ENCODE measurements around the gene APOBEC4. TPM values are rescaled to one million over a fixed set of nuclear protein-coding genes. Genes with fewer than 3 reads are reported as not detected.
"Not testable (repeated sequence)": the region's sequence is repeated elsewhere in the genome, so short reads cannot be mapped to it uniquely, and the experiment has no call there.

Gene APOBEC4
- total RNA-seq, 5 donors from 2014 or later (not counting 1 experiment from before 2014, with no cell fraction given), result not detected

GRCh38 chr1:183628537-183628936 lies 24.6 kb downstream of the APOBEC4 start:
- peaks cover 50 to 65% (median 56%) of the 10 kb centered on the region in 3 donors for H3K4me1 Mint-ChIP-seq
- peak overlapping the region; percentile 25 to 78 for H3K27ac Mint-ChIP-seq
- H3K27me3 Mint-ChIP-seq, result no peaks in the 10 kb centered on the region
- Histone ChIP-seq H3K4me1 (ENCODE audit: control insufficient read depth in 1 of 2, extremely low read depth in 1 of 2, insufficient read depth in 2 of 2, low read length in 2 of 2) (peaks cover 7 to 43% of the 10 kb centered on the region in 2 experiments), H3K36me3 (ENCODE audit: control insufficient read depth in 2 of 2, extremely low read depth in 1 of 2, insufficient read depth in 1 of 2, low read length in 1 of 2) (peaks cover 0 to 63% of the 10 kb centered on the region in 2 donors), H3K4me3 (ENCODE audit: control insufficient read depth in 1 of 2, extremely low read depth in 1 of 2, low read length in 1 of 2) (no peak overlapping the region), H3K9me3 (no peaks in the 10 kb centered on the region), H3K27ac (ENCODE audit: low read length) (no peak overlapping the region), H3K27me3 (replicated peaks in 1 of 2; ENCODE audit: control insufficient read depth in 2 of 2, extremely low read depth in 1 of 2, insufficient read depth in 2 of 2, low read length in 1 of 2) (no peaks in the 10 kb centered on the region)
- no peaks in the 10 kb centered on the region for H3K9me3 Mint-ChIP-seq
- H3K36me3 Mint-ChIP-seq, result peaks cover 34% of the 10 kb centered on the region
- ATAC-seq (replicated peaks in 1 of 4), result no peak
- H3K4me3 Mint-ChIP-seq, result peak overlapping the region in 1 of 3 donors; percentile 14
- CTCF ChIA-PET, result interaction anchor here (0.5 to 1.3 kb wide), 4 partner anchors 27 to 840 kb away, joined by 3 to 5 read pairs (median 4); no protein-coding TSS in a partner anchor
- POLR2A ChIA-PET, result interaction anchor here in 1 of 2 donors (0.6 kb wide), 1 partner anchor 1040 kb away, joined by 3 read pairs; no protein-coding TSS in a partner anchor
- DNase-seq, result no peak

DNA sequence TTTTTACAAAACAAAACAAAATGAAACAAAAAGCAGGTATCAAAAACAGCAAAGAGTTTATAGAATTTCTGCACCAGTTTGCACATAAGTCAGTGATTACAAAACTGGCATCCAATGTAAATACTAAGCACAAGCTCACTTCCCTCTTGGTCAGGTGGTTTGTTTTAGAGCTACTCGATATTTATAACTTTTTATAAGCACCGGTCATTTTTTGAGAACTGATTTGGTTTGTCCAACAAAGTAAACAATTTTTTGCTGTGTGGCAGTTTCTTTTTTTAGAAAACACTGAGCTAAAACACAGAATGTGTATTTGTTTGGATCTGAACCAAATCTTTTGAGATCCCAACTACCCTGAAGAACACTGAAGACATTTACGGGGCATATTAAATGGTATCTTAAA lies 26.9 kb downstream of the APOBEC4 start:
- H3K4me3 ChIP-seq (ENCODE audit: control insufficient read depth in 1 of 2, extremely low read depth in 1 of 2, low read length in 1 of 2); H3K4me3 Mint-ChIP-seq; H3K9me3 Mint-ChIP-seq; H3K27me3 Mint-ChIP-seq; H3K9me3 ChIP-seq; ATAC-seq (replicated peaks in 1 of 4); DNase-seq; H3K27me3 ChIP-seq (replicated peaks in 1 of 2; ENCODE audit: control insufficient read depth in 2 of 2, extremely low read depth in 1 of 2, insufficient read depth in 2 of 2, low read length in 1 of 2); POLR2A ChIA-PET; H3K27ac ChIP-seq (ENCODE audit: low read length): not testable (repeated sequence)
- Mint-ChIP-seq H3K36me3 (peaks cover 39% of the 10 kb centered on the region), H3K27ac (peak overlapping the region; percentile 59 to 66), H3K4me1 (peaks cover 31 to 49% (median 37%) of the 10 kb centered on the region in 3 donors)
- WGBS (ENCODE audit: insufficient coverage), result no CpG with 5 or more reads among the region's 3 CpGs
- CTCF ChIA-PET, result interaction anchor here (0.6 to 1.2 kb wide), 4 partner anchors 10 to 1030 kb away, joined by 3 to 5 read pairs (median 3); no protein-coding TSS in a partner anchor
- H3K36me3 ChIP-seq (ENCODE audit: control insufficient read depth in 2 of 2, extremely low read depth in 1 of 2, insufficient read depth in 1 of 2, low read length in 1 of 2), result peaks cover 0 to 67% of the 10 kb centered on the region in 2 donors
- H3K4me1 ChIP-seq (ENCODE audit: control insufficient read depth in 1 of 2, extremely low read depth in 1 of 2, insufficient read depth in 2 of 2, low read length in 2 of 2), result peaks cover 5 to 23% of the 10 kb centered on the region in 2 experiments

- no peak overlapping the region for H3K27ac ChIP-seq (ENCODE audit: low read length)
- H3K4me3 Mint-ChIP-seq, result no peak overlapping the region
- POLR2A ChIA-PET, result no interaction called here
- CTCF ChIA-PET, result interaction anchor here in 1 of 2 donors (0.6 kb wide), 1 partner anchor 32 kb away, joined by 3 read pairs; no protein-coding TSS in a partner anchor
- peaks cover 0 to 41% of the 10 kb centered on the region in 2 donors for H3K36me3 ChIP-seq (ENCODE audit: control insufficient read depth in 2 of 2, extremely low read depth in 1 of 2, insufficient read depth in 1 of 2, low read length in 1 of 2)
- no peaks in the 10 kb centered on the region for H3K27me3 ChIP-seq (replicated peaks in 1 of 2; ENCODE audit: control insufficient read depth in 2 of 2, extremely low read depth in 1 of 2, insufficient read depth in 2 of 2, low read length in 1 of 2)
- H3K4me1 ChIP-seq (ENCODE audit: control insufficient read depth in 1 of 2, extremely low read depth in 1 of 2, insufficient read depth in 2 of 2, low read length in 2 of 2), result peaks cover 3 to 4% of the 10 kb centered on the region in 2 experiments
- no peak overlapping the region for H3K4me3 ChIP-seq (ENCODE audit: control insufficient read depth in 1 of 2, extremely low read depth in 1 of 2, low read length in 1 of 2)
- ATAC-seq (replicated peaks in 1 of 4) (peak; percentile 88 to 98 (median 93)), DNase-seq (peak in 32 of 35 experiments; percentile 8 to 73 (median 34))
- H3K9me3 ChIP-seq, result no peaks in the 10 kb centered on the region
- peaks cover 7 to 27% (median 7%) of the 10 kb centered on the region in 3 donors for H3K4me1 Mint-ChIP-seq
- no peaks in the 10 kb centered on the region for H3K27me3 Mint-ChIP-seq
- H3K9me3 Mint-ChIP-seq, result no peaks in the 10 kb centered on the region
- 84% methylated on average over 8 of the region's 10 CpGs for WGBS (ENCODE audit: insufficient coverage)
- peak overlapping the region; percentile 47 to 68 for H3K27ac Mint-ChIP-seq
- peaks cover 13% of the 10 kb centered on the region for H3K36me3 Mint-ChIP-seq
Observed at GRCh38 chr1:183622884-183623785, 30.0 kb downstream of the APOBEC4 start.

- no peak for DNase-seq
- ATAC-seq (replicated peaks in 1 of 4), result no peak
- POLR2A ChIA-PET, result no interaction called here
- Histone ChIP-seq H3K36me3 (ENCODE audit: control insufficient read depth in 2 of 2, extremely low read depth in 1 of 2, insufficient read depth in 1 of 2, low read length in 1 of 2) (peaks cover 0 to 33% of the 10 kb centered on the region in 2 donors), H3K9me3 (no peaks in the 10 kb centered on the region), H3K4me1 (ENCODE audit: control insufficient read depth in 1 of 2, extremely low read depth in 1 of 2, insufficient read depth in 2 of 2, low read length in 2 of 2) (peaks cover 0 to under 1% of the 10 kb centered on the region in 2 experiments), H3K4me3 (ENCODE audit: control insufficient read depth in 1 of 2, extremely low read depth in 1 of 2, low read length in 1 of 2) (no peak overlapping the region), H3K27ac (ENCODE audit: low read length) (no peak overlapping the region), H3K27me3 (replicated peaks in 1 of 2; ENCODE audit: control insufficient read depth in 2 of 2, extremely low read depth in 1 of 2, insufficient read depth in 2 of 2, low read length in 1 of 2) (no peaks in the 10 kb centered on the region)
- CTCF ChIA-PET, result no interaction called here
- peaks cover 2 to 19% (median 6%) of the 10 kb centered on the region in 3 donors for H3K4me1 Mint-ChIP-seq
- H3K36me3 Mint-ChIP-seq, result peaks cover 12% of the 10 kb centered on the region
- no CpG with 5 or more reads among the region's 1 CpG for WGBS (ENCODE audit: insufficient coverage)
- H3K4me3 Mint-ChIP-seq, result no peak overlapping the region
- H3K9me3 Mint-ChIP-seq, result no peaks in the 10 kb centered on the region
- H3K27me3 Mint-ChIP-seq, result no peaks in the 10 kb centered on the region
- peak overlapping the region; percentile 32 to 68 for H3K27ac Mint-ChIP-seq
Observed at GRCh38 chr1:183622013-183622412, 31.1 kb downstream of the APOBEC4 start.

GRCh38 chr1:183620311-183620710 lies 32.8 kb downstream of the APOBEC4 start:
- peaks cover 0 to 12% (median 6%) of the 10 kb centered on the region in 3 donors for H3K4me1 Mint-ChIP-seq

DNA sequence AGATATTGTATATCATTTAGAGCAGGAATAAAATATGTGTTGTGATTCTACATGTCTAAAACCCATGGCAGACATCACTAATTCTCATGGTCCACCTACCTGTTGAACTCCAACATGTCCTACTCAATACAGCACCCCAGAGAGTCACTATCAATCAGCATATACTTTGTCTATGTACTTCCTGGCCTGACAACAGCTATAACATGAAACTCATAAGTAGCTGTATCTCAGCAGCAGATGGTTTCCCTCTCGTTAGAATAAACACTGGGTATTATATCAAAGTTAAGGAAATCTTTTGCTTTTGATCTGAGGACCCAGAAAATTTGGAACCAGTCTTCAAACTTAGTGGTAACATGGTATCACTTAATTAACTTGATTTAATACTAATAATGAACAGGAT lies 33.3 kb downstream of the APOBEC4 start:
- no peak overlapping the region for H3K27ac ChIP-seq (ENCODE audit: low read length)
- peaks cover 0 to 11% (median 10%) of the 10 kb centered on the region in 3 donors for H3K4me1 Mint-ChIP-seq
- H3K27ac Mint-ChIP-seq, result peak overlapping the region in 1 of 2 donors; percentile 68
- CTCF ChIA-PET, result no interaction called here
- H3K4me3 Mint-ChIP-seq, result no peak overlapping the region
- no peaks in the 10 kb centered on the region for H3K9me3 ChIP-seq
- H3K36me3 Mint-ChIP-seq, result peaks cover 9% of the 10 kb centered on the region
- peaks cover 0 to 2% of the 10 kb centered on the region in 2 donors for H3K27me3 Mint-ChIP-seq
- H3K4me1 ChIP-seq (ENCODE audit: control insufficient read depth in 1 of 2, extremely low read depth in 1 of 2, insufficient read depth in 2 of 2, low read length in 2 of 2), result no peaks in the 10 kb centered on the region
- no peaks in the 10 kb centered on the region for H3K27me3 ChIP-seq (replicated peaks in 1 of 2; ENCODE audit: control insufficient read depth in 2 of 2, extremely low read depth in 1 of 2, insufficient read depth in 2 of 2, low read length in 1 of 2)
- WGBS (ENCODE audit: insufficient coverage), result no CpG with 5 or more reads among the region's 1 CpG
- ATAC-seq (replicated peaks in 1 of 4), result peak in 3 of 4 experiments; percentile 28 to 43 (median 38)
- H3K9me3 Mint-ChIP-seq, result no peaks in the 10 kb centered on the region
- DNase-seq, result no peak
- H3K36me3 ChIP-seq (ENCODE audit: control insufficient read depth in 2 of 2, extremely low read depth in 1 of 2, insufficient read depth in 1 of 2, low read length in 1 of 2), result peaks cover 0 to 14% of the 10 kb centered on the region in 2 donors
- no peak overlapping the region for H3K4me3 ChIP-seq (ENCODE audit: control insufficient read depth in 1 of 2, extremely low read depth in 1 of 2, low read length in 1 of 2)
- POLR2A ChIA-PET, result interaction anchor here in 1 of 2 donors (0.6 kb wide), 1 partner anchor 12 kb away, joined by 3 read pairs; no protein-coding TSS in a partner anchor

More at GRCh38 chr1:183620311-183620710, 32.8 kb downstream of the APOBEC4 start:
- POLR2A ChIA-PET, result interaction anchor here in 1 of 2 donors (0.6 kb wide), 1 partner anchor 13 kb away, joined by 3 read pairs; no protein-coding TSS in a partner anchor
- H3K27me3 ChIP-seq (replicated peaks in 1 of 2; ENCODE audit: control insufficient read depth in 2 of 2, extremely low read depth in 1 of 2, insufficient read depth in 2 of 2, low read length in 1 of 2), result no peaks in the 10 kb centered on the region
- CTCF ChIA-PET, result no interaction called here
- Mint-ChIP-seq H3K27me3 (no peaks in the 10 kb centered on the region), H3K4me3 (no peak overlapping the region), H3K27ac (peak overlapping the region; percentile 10 to 62), H3K36me3 (peaks cover 10% of the 10 kb centered on the region), H3K9me3 (no peaks in the 10 kb centered on the region)
- H3K9me3 ChIP-seq, result no peaks in the 10 kb centered on the region
- H3K36me3 ChIP-seq (ENCODE audit: control insufficient read depth in 2 of 2, extremely low read depth in 1 of 2, insufficient read depth in 1 of 2, low read length in 1 of 2), result peaks cover 0 to 19% of the 10 kb centered on the region in 2 donors
- no peaks in the 10 kb centered on the region for H3K4me1 ChIP-seq (ENCODE audit: control insufficient read depth in 1 of 2, extremely low read depth in 1 of 2, insufficient read depth in 2 of 2, low read length in 2 of 2)
- H3K27ac ChIP-seq (ENCODE audit: low read length), result no peak overlapping the region
- no peak for DNase-seq
- ATAC-seq (replicated peaks in 1 of 4), result no peak
- no CpG with 5 or more reads among the region's 2 CpGs for WGBS (ENCODE audit: insufficient coverage)
- no peak overlapping the region for H3K4me3 ChIP-seq (ENCODE audit: control insufficient read depth in 1 of 2, extremely low read depth in 1 of 2, low read length in 1 of 2)
